GM23338 (cell line): ENCODE results near the gene HGF. TPM values are rescaled to one million over a fixed set of nuclear protein-coding genes. Genes with fewer than 3 reads are reported as not detected.

Experiments
- ATAC-seq: fragments of 200-7000 bp; cut with Tn5 transposase; 3 replicates; pipeline ENCODE4 v1.9.1; 2020
- DNase-seq: peaks from one replicate; pipeline ENCODE4 v3.0.0-alpha.2; 2015; ENCODE audit warnings: low spot score
- H2AFZ ChIP-seq: fragments of 200-600 bp; sonication (generic); 2 replicates; pipeline ENCODE4 v1.8.0; 2016; ENCODE audit warnings: antibody characterized with exemption, mild to moderate bottlenecking, moderate library complexity
- H3F3A ChIP-seq: fragments of 200-600 bp; sonication (generic); replicated peaks from 2 replicates; pipeline ENCODE4 v1.8.0; 2017; ENCODE audit warnings: antibody characterized with exemption, mixed run types, low read depth
- H3K27ac ChIP-seq: fragments of 200-600 bp; sonication (generic); 2 replicates; pipeline ENCODE4 v1.6.1; 2016; ENCODE audit warnings: low read depth
- H3K27me3 ChIP-seq: fragments of 200-600 bp; sonication (generic); 2 replicates; pipeline ENCODE4 v1.8.0; 2016; ENCODE audit warnings: mild to moderate bottlenecking, mixed run types, moderate library complexity; ENCODE audit not compliant: insufficient read depth
- H3K36me3 ChIP-seq: fragments of 200-600 bp; sonication (generic); 2 replicates; pipeline ENCODE4 v1.8.0; 2016; ENCODE audit warnings: mild to moderate bottlenecking; ENCODE audit not compliant: insufficient read depth
- H3K4me1 ChIP-seq: fragments of 200-600 bp; sonication (generic); 2 replicates; pipeline ENCODE4 v1.8.0; 2016; ENCODE audit warnings: mild to moderate bottlenecking, moderate library complexity; ENCODE audit not compliant: insufficient read depth
- H3K4me2 ChIP-seq: fragments of 200-600 bp; sonication (generic); 2 replicates; pipeline ENCODE4 v1.7.1; 2017; ENCODE audit warnings: mixed run types
- H3K4me3 ChIP-seq: fragments of 200-600 bp; sonication (generic); 2 replicates; pipeline ENCODE4 v1.6.1; 2016; ENCODE audit warnings: mixed run types
- H3K79me2 ChIP-seq: fragments of 200-600 bp; sonication (generic); replicated peaks from 2 replicates; pipeline ENCODE4 v1.8.0; 2017; ENCODE audit warnings: mild to moderate bottlenecking; ENCODE audit not compliant: insufficient read depth
- H3K9me2 ChIP-seq: fragments of 200-600 bp; sonication (generic); 2 replicates; pipeline ENCODE4 v1.8.0; 2017; ENCODE audit not compliant: insufficient read depth
- H4K20me1 ChIP-seq: fragments of 200-600 bp; sonication (generic); replicated peaks from 2 replicates; pipeline ENCODE4 v1.8.0; 2017; ENCODE audit warnings: mild to moderate bottlenecking; ENCODE audit not compliant: insufficient read depth
- H3K27ac Mint-ChIP-seq: 2 replicates; pipeline ENCODE4 v1.8.0; 2020; ENCODE audit warnings: inconsistent platforms, mild to moderate bottlenecking, moderate library complexity, mixed read lengths
- H3K27me3 Mint-ChIP-seq: 3 replicates; pipeline ENCODE4 v1.8.0; 2022; ENCODE audit warnings: low read depth, mild to moderate bottlenecking, moderate library complexity, mixed read lengths, inconsistent platforms; ENCODE audit not compliant: insufficient read depth, poor library complexity
- H3K36me3 Mint-ChIP-seq: 3 replicates; pipeline ENCODE4 v1.8.0; 2021; ENCODE audit warnings: low read depth, mild to moderate bottlenecking, inconsistent platforms, moderate library complexity, mixed read lengths
- H3K4me1 Mint-ChIP-seq: 3 replicates; pipeline ENCODE4 v1.8.0; 2020; ENCODE audit warnings: mild to moderate bottlenecking, inconsistent platforms, mixed read lengths
- H3K4me3 Mint-ChIP-seq: 3 replicates; pipeline ENCODE4 v1.8.0; 2021; ENCODE audit warnings: moderate library complexity, mild to moderate bottlenecking, inconsistent platforms, mixed read lengths
- H3K9me3 Mint-ChIP-seq: 3 replicates; pipeline ENCODE4 v1.8.0; 2020; ENCODE audit warnings: moderate library complexity, mild to moderate bottlenecking, inconsistent platforms, mixed read lengths
- CREB1 ChIP-seq: fragments of 250-450 bp; sonication (Bioruptor Pico); IDR thresholded peaks from 2 replicates; pipeline ENCODE4 v1.5.0; 2020; ENCODE audit warnings: low read depth, mild to moderate bottlenecking, moderate library complexity
- ETS1 ChIP-seq: IDR thresholded peaks from 2 replicates; pipeline ENCODE4 v1.6.1; 2016; ENCODE audit warnings: antibody characterized with exemption
- EZH2 ChIP-seq: fragments of 200-600 bp; sonication (generic); IDR thresholded peaks from one replicate; pipeline ENCODE4 v1.8.0; 2017; ENCODE audit warnings: antibody characterized with exemption, mild to moderate bottlenecking, low read depth; ENCODE audit not compliant: unreplicated experiment
- JUNB ChIP-seq: IDR thresholded peaks from one replicate; pipeline ENCODE4 v1.6.1; 2016; ENCODE audit warnings: antibody characterized with exemption; ENCODE audit not compliant: unreplicated experiment
- NANOG ChIP-seq: IDR thresholded peaks from 2 replicates; pipeline ENCODE4 v1.6.1; 2016; ENCODE audit warnings: antibody characterized with exemption, borderline replicate concordance
- POLR2AphosphoS5 ChIP-seq: IDR thresholded peaks from 2 replicates; pipeline ENCODE4 v1.6.1; 2016; ENCODE audit warnings: antibody characterized with exemption, low read depth
- REST ChIP-seq: IDR thresholded peaks from one replicate; pipeline ENCODE4 v1.6.1; 2018; ENCODE audit warnings: antibody characterized with exemption; ENCODE audit not compliant: unreplicated experiment
- STAT1 ChIP-seq: IDR thresholded peaks from one replicate; pipeline ENCODE4 v1.6.1; 2016; ENCODE audit warnings: antibody characterized with exemption; ENCODE audit not compliant: unreplicated experiment
- ZNF114 ChIP-seq: fragments of 250-450 bp; sonication (Bioruptor Pico); IDR thresholded peaks from 2 replicates; pipeline ENCODE4 v1.5.0; 2020; ENCODE audit warnings: mild to moderate bottlenecking, moderate library complexity
- ZNF331 ChIP-seq: fragments of 250-450 bp; sonication (Bioruptor Pico); IDR thresholded peaks from 2 replicates; pipeline ENCODE4 v1.5.0; 2020; ENCODE audit warnings: low read depth, mild to moderate bottlenecking, moderate library complexity
- ZNF462 ChIP-seq: fragments of 250-450 bp; sonication (Bioruptor Pico); IDR thresholded peaks from 2 replicates; pipeline ENCODE4 v1.5.0; 2020; ENCODE audit warnings: mild to moderate bottlenecking, moderate library complexity
- polyA plus RNA-seq: library from polyadenylated mRNA; unstranded; fragments of >200 nt; fragmentation: Nextera tagmentation; extraction: Ambion mirVana; gene quantifications from 2 replicates; pipeline ENCODE4 v1.2.1, GENCODE V29; 2016
- total RNA-seq: library from RNA; depleted of rRNA; stranded (reverse); fragments of >200 nt; shearing (Covaris generic); gene quantifications from 2 replicates; pipeline ENCODE4 v1.2.3, GENCODE V29; 2014

The HGF gene
- total and polyA plus RNA-seq, 2 experiments from 2014 or later = 0.24 to 1.1 TPM

DNA sequence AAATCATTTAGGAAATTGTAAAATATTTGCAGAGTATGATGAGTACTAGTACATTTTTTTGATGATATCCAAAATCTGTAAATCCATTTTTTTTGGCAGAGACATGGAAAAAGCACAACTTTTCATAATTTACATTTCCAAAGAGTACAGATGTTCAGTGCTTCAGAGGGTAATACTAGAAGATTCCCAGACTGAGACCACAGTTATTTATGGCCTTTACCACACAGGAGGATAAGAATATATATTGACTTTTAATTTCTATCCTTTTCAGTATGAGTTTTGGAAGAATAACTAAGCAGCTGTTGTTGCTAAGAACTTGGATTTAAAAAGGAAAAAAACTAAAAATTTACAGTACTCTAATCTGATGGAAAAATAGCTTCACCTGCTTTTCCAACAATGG, 61.9 kb downstream of the HGF start:
- Mint-ChIP-seq H3K27me3 (no peaks in the 10 kb centered on the region), H3K9me3 (no peaks in the 10 kb centered on the region), H3K4me1 (peaks cover 31% of the 10 kb centered on the region; the same call in 2 of the 3 replicates), H3K27ac (no peak overlapping the region), H3K4me3 (no peak overlapping the region), H3K36me3 (no peaks in the 10 kb centered on the region)
- no peak overlapping the region for H3K4me3 ChIP-seq
- DNase-seq (no peak), ATAC-seq (no peak)
- no peaks in the 10 kb centered on the region for H3K36me3 ChIP-seq
- peaks cover 12% of the 10 kb centered on the region; the same call in 1 of the 2 replicates for H3K4me1 ChIP-seq
- no peak overlapping the region for H3K27ac ChIP-seq
- no peaks in the 10 kb centered on the region for H3K27me3 ChIP-seq
- H4K20me1 ChIP-seq = no peaks in the 10 kb centered on the region
- no peaks in the 10 kb centered on the region for H3F3A ChIP-seq
- no peaks in the 10 kb centered on the region for H3K9me2 ChIP-seq
- H3K79me2 ChIP-seq = no peaks in the 10 kb centered on the region
- TF ChIP-seq ETS1 (no peak), CREB1 (CRISPR knock-in tag) (no peak), STAT1 (no peak), JUNB (no peak), REST (no peak), POLR2AphosphoS5 (no peak), ZNF331 (no peak), NANOG (no peak)
- no peak overlapping the region for H3K4me2 ChIP-seq
- H2AFZ ChIP-seq = no peak overlapping the region

- no peak for ATAC-seq
- Mint-ChIP-seq H3K27ac (no peak overlapping the region; the same call in 1 of the 2 replicates), H3K4me3 (no peak overlapping the region), H3K4me1 (peaks cover 31% of the 10 kb centered on the region; the same call in 2 of the 3 replicates), H3K36me3 (no peaks in the 10 kb centered on the region), H3K27me3 (no peaks in the 10 kb centered on the region), H3K9me3 (no peaks in the 10 kb centered on the region)
- Histone ChIP-seq H3K9me2 (no peaks in the 10 kb centered on the region), H3K36me3 (no peaks in the 10 kb centered on the region), H3K4me2 (no peak overlapping the region), H2AFZ (no peak overlapping the region), H3K79me2 (no peaks in the 10 kb centered on the region), H4K20me1 (no peaks in the 10 kb centered on the region), H3K4me3 (no peak overlapping the region), H3K27me3 (no peaks in the 10 kb centered on the region), H3K27ac (no peak overlapping the region), H3K4me1 (peaks cover 12% of the 10 kb centered on the region; the same call in 1 of the 2 replicates), H3F3A (no peaks in the 10 kb centered on the region)
- DNase-seq = no peak
- TF ChIP-seq CREB1 (CRISPR knock-in tag) = no peak
- no peak for TF ChIP-seq EZH2
- TF ChIP-seq POLR2AphosphoS5 = no peak
- no peak for TF ChIP-seq NANOG
- no peak for TF ChIP-seq JUNB
- no peak for TF ChIP-seq ZNF114
- no peak for TF ChIP-seq ZNF462 (CRISPR knock-in tag)
Observed at GRCh38 chr7:81707196-81707595, 62.7 kb downstream of the HGF start.
